Body of pancreas (tissue), 4 donors: ENCODE data around the gene RAB20. TPM values are rescaled to one million over a fixed set of nuclear protein-coding genes. Genes with fewer than 3 reads are reported as not detected.
A peak's percentile ranks its signal among the peaks of the same experiment; 100 is the strongest.

Experiments
- ATAC-seq: fragments of 150-250 bp; one replicate; pipeline ENCODE4 v1.9.1; 2016
- DNase-seq, 4 donors: peaks; one replicate each; pipeline ENCODE4 v3.0.0-alpha.2; 2019
- H3K27ac ChIP-seq, 4 donors: fragments of 200-600 bp; sonication (generic); 1 replicate in 3 of 4; 2 replicates in 1 of 4; pipeline versions ENCODE4 v1.5.1 to v1.6.1; 2016 to 2019; ENCODE audit warnings: mild to moderate bottlenecking in 1 of 4, mixed read lengths in 1 of 4, moderate library complexity in 1 of 4
- H3K27me3 ChIP-seq, 2 donors: fragments of 200-600 bp; sonication (generic); one replicate each; pipeline ENCODE4 v1.6.0; 2016; ENCODE audit warnings: mild to moderate bottlenecking in 1 of 2
- H3K36me3 ChIP-seq, 2 donors: fragments of 200-600 bp; sonication (generic); replicated peaks in 1 of 2; 2 replicates each; pipeline ENCODE4 v1.5.1; 2016; ENCODE audit warnings: low read depth in 2 of 2; ENCODE audit not compliant: insufficient read depth in 1 of 2
- H3K4me1 ChIP-seq: fragments of 200-600 bp; sonication (generic); one replicate; pipeline ENCODE4 v1.6.0; 2016
- H3K4me3 ChIP-seq, 2 donors: fragments of 200-600 bp; sonication (generic); 1 replicate in 1 of 2; 2 replicates in 1 of 2; pipeline ENCODE4 v1.5.1; 2016 to 2019
- H3K9me3 ChIP-seq, 3 donors: fragments of 200-600 bp; sonication (generic); 1 replicate in 2 of 3; 2 replicates in 1 of 3; pipeline ENCODE4 v1.5.1; 2016
- CTCF ChIP-seq, 7 experiments: fragments of 450-650 bp in 4 of 7; fragments of 200-600 bp in 3 of 7; sonication (generic) in 3 of 7; IDR thresholded peaks; one replicate each; pipeline ENCODE4 v1.5.1; 2016 to 2019; ENCODE audit warnings: antibody characterized with exemption in 7 of 7
- POLR2A ChIP-seq, 3 donors: fragments of 450-650 bp; IDR thresholded peaks; one replicate each; pipeline ENCODE4 v1.6.1; 2016; ENCODE audit warnings: antibody characterized with exemption in 3 of 3, mild to moderate bottlenecking in 2 of 3
- WGBS, 2 donors: methylation state at CpG; one replicate each; pipeline ENCODE4 v1.1.5; 2017; 5-methylcytosine and 5-hydroxymethylcytosine counted together
- intact Hi-C: fragments of 100-400 bp; cut with DNase I; formaldehyde crosslinking; loops from one replicate; pipeline ENCODE4 v1.15.1; 2023
- total RNA-seq, 2 donors: library from RNA; depleted of rRNA; stranded (reverse); fragments of >200 nt; gene quantifications; one replicate each; pipeline ENCODE4 v1.1.0, GENCODE V29; 2016

The RAB20 gene
- total RNA-seq, 2 donors from 2014 or later, result 23.1 to 35.5 TPM

GRCh38 chr13:110479648-110480047 lies 81.9 kb downstream of the RAB20 start:
- Histone ChIP-seq H3K27me3 (no peaks in the 10 kb centered on the region), H3K36me3 (no peaks in the 10 kb centered on the region), H3K4me3 (no peak overlapping the region), H3K9me3 (no peaks in the 10 kb centered on the region), H3K27ac (no peak overlapping the region), H3K4me1 (no peaks in the 10 kb centered on the region)
- WGBS, 2 donors, result 81 to 89% methylated on average over 9 to 11 of the region's 11 CpGs
- peak; percentile 33 for ATAC-seq
- no peak for DNase-seq
- intact Hi-C loops, result no loop called here
- TF ChIP-seq CTCF (IDR thresholded peaks at IDR 0.05) (no peak), POLR2A (IDR thresholded peaks at IDR 0.05) (no peak)

- no peak for ATAC-seq
- H3K27ac ChIP-seq, result no peak overlapping the region
- intact Hi-C loops, result no loop called here
Observed at GRCh38 chr13:110479215-110479545, 82.3 kb downstream of the RAB20 start.

GRCh38 chr13:110478405-110479214 lies 82.9 kb downstream of the RAB20 start:
- Histone ChIP-seq H3K27me3 (no peaks in the 10 kb centered on the region), H3K9me3 (no peaks in the 10 kb centered on the region), H3K27ac (no peak overlapping the region), H3K4me3 (no peak overlapping the region), H3K36me3 (no peaks in the 10 kb centered on the region), H3K4me1 (no peaks in the 10 kb centered on the region)
- TF ChIP-seq CTCF (IDR thresholded peaks at IDR 0.05) (no peak), POLR2A (IDR thresholded peaks at IDR 0.05) (no peak)
- no peak for DNase-seq
- ATAC-seq, result no peak
- intact Hi-C loops, result no loop called here
- 88% methylated on average over 16 of the region's 16 CpGs for WGBS, 2 donors

More at GRCh38 chr13:110479215-110479545, 82.3 kb downstream of the RAB20 start:
- no peaks in the 10 kb centered on the region for H3K4me1 ChIP-seq
- no peaks in the 10 kb centered on the region for H3K27me3 ChIP-seq
- no peak overlapping the region for H3K4me3 ChIP-seq
- WGBS, 2 donors, result 85% methylated on average over 6 of the region's 6 CpGs
- TF ChIP-seq POLR2A (IDR thresholded peaks at IDR 0.05) (no peak), CTCF (IDR thresholded peaks at IDR 0.05) (no peak)
- no peaks in the 10 kb centered on the region for H3K9me3 ChIP-seq
- no peak for DNase-seq
- no peaks in the 10 kb centered on the region for H3K36me3 ChIP-seq

GRCh38 chr13:110477706-110478245 lies 83.7 kb downstream of the RAB20 start:
- H3K4me3 ChIP-seq, result no peak overlapping the region
- no peak overlapping the region for H3K27ac ChIP-seq

More at GRCh38 chr13:110477706-110478245, 83.7 kb downstream of the RAB20 start:
- DNase-seq (no peak), ATAC-seq (no peak)
- Histone ChIP-seq H3K9me3 (no peaks in the 10 kb centered on the region), H3K27me3 (no peaks in the 10 kb centered on the region), H3K4me1 (peaks cover 5% of the 10 kb centered on the region), H3K36me3 (no peaks in the 10 kb centered on the region)
- WGBS, 2 donors, result 66 to 80% methylated on average over 2 to 4 of the region's 4 CpGs
- TF ChIP-seq POLR2A (IDR thresholded peaks at IDR 0.05) (no peak), CTCF (IDR thresholded peaks at IDR 0.05) (no peak)
- intact Hi-C loops, result no loop called here
